ENCODE data around the gene KLHL29.
"Not testable (repeated sequence)": the region's sequence is repeated elsewhere in the genome, so short reads cannot be mapped to it uniquely, and the experiment has no call there.

The KLHL29 gene

DNA sequence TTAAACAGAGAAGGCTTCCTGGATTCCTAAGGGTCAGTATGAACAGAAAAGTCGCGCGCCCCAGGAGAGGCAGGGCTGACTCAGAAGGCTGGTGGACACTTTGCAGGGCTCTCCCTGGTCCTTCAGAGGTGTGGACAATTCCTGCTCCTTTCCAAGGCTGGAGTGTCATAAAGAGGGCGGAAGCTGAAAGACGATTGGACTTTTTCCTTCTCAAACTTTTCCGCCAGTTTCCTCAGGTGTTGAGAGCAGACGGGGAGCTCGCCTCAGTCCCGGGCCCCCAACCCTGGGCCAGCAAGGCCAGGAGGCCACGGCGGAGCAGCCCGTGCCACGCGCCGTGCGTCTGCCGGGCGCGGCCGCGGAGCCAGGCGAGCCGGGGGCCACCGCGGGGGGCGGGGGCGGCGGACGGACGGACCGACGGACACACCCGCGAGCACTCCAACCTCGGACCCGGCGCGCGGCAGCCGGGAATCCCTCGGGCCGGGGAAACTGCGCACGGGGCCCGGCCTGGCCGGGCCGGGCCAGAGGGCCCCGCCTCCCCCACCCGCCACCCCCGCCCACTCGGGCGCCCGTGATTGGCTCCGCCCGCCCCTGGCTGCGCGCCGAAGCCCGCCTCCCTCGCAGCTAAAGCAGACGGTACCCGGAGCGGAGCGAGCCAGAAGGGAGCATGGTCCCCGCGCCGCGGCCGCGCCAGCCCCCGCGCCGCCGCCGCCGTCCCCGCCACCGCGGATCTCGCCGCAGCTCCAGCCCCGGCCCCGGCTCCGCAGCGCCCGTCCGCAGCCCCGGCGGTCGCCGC, at the start of gene KLHL29:
TSS of gene KLHL29 (plus strand) at position 629 of the 793 bp plus-strand sequence. CDS start 177,018 bp downstream, outside the sequence.
- peak; percentile 54 for DNase-seq (ENCODE audit: low read depth, low spot score)

- DNase-seq (ENCODE audit: low read depth, low spot score), result no peak
Measured at GRCh38 chr2:23335550-23335949, 49.4 kb upstream of the KLHL29 start.

DNA sequence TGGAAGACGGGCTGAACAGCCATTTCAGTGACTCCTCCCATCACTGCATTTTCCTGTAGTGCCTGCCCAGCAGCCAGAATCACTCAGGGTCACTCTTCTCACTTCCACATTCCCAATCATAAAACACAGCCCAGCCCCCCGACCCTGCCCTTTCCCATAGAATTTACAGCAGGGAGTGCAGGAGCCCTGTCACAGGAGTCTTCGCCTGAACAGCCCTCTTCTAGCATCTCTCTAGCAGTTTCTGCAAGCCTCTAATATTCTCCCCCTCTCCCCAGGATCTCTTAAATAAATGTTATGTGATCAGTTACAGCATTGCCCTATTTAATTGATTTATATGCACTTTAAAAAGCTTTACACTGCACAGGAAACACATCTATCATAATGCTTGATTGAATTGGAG, 42.9 kb upstream of the KLHL29 start:
- DNase-seq (ENCODE audit: low read depth, low spot score), result no peak

DNA sequence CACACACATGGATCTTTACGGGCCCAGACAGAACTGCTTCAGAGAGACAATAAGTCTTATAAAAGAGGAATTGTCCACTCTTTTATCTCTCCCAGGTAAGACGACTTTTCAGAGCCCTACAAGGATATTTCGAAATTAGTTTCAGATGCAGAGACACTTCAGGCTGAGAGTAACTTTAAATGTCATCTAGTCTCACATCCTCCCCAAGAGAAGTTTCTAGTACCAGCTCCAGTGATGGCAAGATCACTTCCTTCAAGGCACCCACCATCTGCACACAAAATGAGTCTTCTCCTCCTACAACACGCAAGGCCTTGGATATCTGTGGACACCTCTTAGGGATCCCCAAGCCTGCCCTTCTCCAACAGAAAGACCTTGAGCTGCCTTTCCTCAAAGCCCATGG, 39.0 kb upstream of the KLHL29 start:
- DNase-seq (ENCODE audit: low read depth, low spot score), result no peak

- no peak for DNase-seq (ENCODE audit: low read depth, low spot score)
Measured at GRCh38 chr2:23346781-23347180, 38.2 kb upstream of the KLHL29 start.

DNA sequence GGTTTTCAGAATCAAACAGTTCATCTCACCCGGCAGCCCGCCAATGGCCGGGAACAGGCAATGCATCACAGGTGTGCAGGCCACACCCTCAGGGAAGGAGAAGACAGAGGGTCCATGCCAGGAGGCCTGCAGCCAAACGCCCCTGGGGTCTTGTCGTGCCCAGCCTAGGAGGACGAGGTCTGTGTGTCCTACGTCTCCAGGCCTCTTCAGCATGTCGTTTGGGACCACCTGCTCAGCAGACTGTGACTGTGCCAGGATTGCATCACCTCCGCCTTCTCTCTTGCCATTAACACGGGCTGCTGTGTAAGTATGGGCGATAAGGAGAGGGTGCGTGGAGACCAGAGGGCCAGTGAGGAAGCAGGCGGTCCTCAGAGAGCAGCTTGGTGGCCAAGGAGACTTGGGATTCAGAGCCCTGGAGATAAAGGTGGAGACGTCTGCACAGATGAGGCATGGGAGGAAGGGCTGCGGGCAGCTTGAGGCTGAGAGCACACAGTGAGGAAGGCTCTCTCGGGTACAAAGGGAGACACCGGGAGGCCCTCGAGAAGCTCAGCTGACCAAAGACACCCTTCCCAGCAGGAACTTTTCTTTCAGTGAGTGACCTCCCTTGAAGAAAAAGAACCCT, 37.4 kb upstream of the KLHL29 start:
- DNase-seq (ENCODE audit: low read depth, low spot score), result no peak

- not testable (repeated sequence) for DNase-seq (ENCODE audit: low read depth, low spot score)
Measured at GRCh38 chr2:23348093-23348481, 36.9 kb upstream of the KLHL29 start.

DNA sequence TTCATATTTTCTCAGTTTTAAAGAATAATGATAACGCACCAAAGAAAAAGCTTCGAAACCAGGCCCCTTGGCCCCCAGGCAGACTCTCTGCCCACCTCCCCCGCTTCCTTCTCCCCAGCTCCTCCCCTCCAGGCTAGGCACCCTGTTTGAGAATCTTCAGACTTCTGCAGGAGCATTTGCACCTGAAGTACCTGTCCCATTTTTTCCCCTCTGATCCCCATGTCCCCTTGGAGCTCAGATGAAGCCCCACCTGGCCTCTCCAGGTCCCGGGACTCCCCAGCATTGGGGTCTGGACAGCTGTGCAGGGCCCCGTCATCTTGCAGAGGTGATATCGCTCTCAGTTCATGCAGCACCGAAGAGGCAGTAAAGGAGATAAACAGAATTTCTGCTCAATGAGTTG, 35.5 kb upstream of the KLHL29 start:
- no peak for DNase-seq (ENCODE audit: low read depth, low spot score)

DNA sequence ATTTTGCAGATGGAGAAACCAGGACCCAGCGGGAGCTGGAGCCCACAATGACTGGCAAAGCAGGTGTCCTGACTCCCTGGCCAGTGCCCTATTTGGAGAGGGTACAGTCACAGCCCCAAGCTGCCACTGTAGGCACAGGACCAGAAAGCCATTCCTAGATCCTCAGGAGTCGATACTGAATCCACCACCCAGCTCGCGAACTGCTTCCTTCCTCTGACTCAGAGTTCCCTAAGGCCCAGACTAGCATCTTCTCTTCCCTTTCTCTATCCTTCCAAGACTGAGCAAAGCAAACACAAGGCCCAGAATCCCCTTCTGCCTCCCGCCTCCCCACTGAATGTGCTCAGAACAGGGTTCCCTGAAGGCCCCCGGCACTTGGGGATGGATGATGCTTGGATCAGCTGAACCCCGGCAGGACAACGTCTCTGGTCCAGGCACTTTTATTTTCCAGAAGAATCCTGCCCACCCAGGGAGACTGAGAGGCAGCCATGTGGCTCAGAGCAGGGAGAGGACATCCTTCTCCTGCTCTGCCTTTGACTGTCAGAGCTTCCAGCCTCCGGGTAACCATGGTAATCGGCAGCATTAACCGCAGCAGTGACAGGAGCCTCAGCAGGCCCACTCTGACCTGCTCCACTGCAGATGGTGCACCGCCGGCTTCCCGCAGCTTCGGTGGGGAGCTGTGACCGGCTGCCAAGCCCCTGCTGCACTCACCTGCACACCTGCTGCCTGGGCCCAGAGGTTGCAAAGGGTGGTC, 34.8 kb upstream of the KLHL29 start:
- DNase-seq (ENCODE audit: low read depth, low spot score), result no peak

GRCh38 chr2:23350792-23351355, 34.1 kb upstream of the KLHL29 start:
- DNase-seq (ENCODE audit: low read depth, low spot score), result no peak

DNA sequence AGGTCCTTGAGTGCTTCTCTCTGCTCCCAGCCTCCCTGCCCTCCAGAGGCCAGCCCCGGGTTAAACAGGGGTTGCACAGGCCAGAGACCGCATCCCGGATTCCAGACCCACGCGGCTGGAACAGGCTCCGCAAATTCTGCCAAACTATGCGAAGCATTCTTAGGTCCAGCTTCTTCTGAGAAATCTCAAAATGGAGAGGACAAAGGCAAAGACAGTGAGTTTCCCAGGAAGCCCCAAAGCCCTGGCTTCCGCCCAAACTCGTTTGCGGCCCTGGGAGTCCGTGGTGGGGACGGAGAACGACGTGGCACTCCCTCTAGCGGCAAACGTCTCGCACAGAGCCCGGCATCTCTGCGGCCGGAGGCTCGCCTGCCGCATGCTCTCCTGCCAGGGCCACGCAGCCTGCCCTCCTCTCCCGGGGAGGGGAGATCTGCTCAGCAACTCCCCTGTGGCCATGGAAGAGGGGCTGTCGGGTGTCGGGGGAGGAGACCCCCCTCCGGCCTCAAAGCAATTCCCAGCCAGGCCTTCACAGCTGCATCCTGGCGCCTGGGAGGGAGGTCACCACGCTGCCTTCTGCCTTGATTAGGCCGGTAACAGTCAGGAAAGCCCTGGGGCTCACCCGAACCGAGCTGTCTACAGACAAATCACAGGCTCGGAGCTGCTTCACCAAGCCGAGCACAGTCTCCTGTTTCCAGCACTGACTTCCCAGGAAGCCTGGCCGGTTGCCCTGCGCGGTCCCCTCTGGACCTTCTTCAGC, 33.4 kb upstream of the KLHL29 start:
- DNase-seq (ENCODE audit: low read depth, low spot score), result peak; percentile 29

- no peak for DNase-seq (ENCODE audit: low read depth, low spot score)
Measured at GRCh38 chr2:23354554-23354953, 30.4 kb upstream of the KLHL29 start.

GRCh38 chr2:23355001-23355400, 30.0 kb upstream of the KLHL29 start:
- DNase-seq (ENCODE audit: low read depth, low spot score), result no peak

DNA sequence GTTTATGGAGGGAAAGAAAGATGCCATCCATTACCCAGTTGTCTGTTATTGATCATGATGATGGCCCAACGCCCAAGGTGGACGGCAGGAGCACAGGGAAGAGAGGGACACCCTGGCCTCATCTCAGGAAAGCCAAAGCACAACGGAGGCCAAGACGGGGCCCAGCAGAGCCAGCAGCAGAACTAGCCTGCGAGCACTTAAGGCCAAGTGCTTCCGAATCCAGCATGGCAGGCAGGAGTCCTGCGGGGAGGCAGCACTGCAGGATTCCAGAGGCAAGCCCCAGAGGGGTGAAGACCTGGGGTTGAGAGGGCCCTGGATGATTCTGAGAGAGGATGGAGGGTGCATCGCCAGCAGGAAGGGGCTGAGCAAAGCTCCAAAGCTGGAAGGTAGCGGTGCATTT, 28.3 kb upstream of the KLHL29 start:
- no peak for DNase-seq (ENCODE audit: low read depth, low spot score)

GRCh38 chr2:23359631-23360567, 25.1 kb upstream of the KLHL29 start:
- DNase-seq (ENCODE audit: low read depth, low spot score), result no peak

DNA sequence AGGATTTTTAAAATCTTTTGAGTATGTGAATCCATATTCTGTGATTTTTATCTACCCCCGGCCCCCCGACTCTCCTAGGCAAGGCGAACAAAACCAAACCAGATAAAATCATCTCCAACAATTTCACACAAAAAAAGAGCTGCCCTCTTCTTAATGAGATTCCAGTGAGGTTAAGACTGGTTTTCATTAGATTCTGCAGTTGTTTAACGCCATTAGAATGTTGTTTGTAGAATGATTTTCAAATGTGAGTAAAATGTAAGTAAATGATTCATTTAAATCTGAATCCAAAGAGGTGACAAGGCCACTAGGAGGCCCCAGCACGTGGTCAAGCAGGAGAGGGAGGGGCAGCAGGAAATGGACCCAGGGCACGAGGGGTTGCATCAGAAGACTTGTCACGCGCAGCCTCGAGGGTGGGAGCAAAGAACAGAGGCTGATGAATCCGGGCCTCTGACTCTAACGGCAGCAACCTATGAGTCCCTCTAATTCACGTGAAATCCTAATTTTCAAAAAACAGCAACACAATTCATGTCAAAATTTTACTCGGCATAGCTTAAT, 24.3 kb upstream of the KLHL29 start:
- DNase-seq (ENCODE audit: low read depth, low spot score), result no peak

DNA sequence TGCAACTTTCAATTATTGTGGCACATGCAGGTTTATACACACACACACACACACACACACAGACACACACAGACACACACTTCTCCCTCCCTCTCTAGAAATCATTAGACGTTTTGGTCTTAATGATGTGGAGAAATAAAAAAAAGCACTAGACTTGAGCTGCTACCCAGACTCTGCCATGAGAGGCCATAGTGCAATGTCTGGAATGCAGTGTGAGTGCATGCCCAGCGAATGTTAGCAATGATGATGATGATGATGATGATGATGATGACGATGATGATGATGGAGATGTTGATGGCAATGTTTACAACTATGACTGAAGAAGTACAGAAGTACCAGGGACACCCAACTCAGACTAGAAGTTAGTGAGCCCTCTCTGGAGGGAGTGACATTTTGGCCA, 23.8 kb upstream of the KLHL29 start:
- DNase-seq (ENCODE audit: low read depth, low spot score), result no peak

DNA sequence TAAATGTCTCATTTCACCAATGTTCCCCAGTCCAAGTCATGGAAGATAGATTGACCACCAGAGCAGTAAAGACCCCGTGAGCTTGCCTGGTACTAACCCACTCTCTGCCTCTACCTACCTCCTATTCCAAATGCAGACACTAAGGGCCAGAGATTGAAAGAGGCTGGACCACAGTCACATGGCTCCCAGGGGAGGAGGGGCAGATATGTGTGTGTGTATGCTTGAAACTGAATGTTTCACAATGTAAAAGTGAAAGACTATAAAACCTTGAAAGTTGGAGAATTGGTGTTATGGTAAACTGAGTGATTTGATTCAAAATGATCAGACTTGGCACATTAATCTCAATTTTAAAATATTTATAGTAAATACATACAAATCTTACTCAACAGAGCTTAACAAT, 21.7 kb upstream of the KLHL29 start:
- DNase-seq (ENCODE audit: low read depth, low spot score), result no peak

DNA sequence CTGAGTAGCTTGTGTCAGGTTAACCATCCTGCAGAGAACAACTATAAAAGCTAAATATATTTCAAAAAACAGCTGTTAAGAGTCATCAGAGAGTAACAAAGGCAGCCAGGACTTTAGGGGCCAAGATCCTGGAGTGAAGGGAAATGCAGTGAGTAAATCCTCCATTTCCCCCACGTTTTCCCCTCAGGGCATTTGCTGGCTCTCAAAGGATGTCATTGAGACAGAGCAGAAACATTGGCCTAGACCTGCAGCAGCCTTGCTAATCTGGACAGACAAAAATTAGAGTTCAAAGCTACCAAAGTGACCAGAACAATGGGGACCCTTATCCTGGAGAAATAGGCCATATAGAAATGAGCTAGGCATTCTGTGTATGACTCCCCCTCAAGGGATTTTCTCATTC, 21.1 kb upstream of the KLHL29 start:
- no peak for DNase-seq (ENCODE audit: low read depth, low spot score)

DNA sequence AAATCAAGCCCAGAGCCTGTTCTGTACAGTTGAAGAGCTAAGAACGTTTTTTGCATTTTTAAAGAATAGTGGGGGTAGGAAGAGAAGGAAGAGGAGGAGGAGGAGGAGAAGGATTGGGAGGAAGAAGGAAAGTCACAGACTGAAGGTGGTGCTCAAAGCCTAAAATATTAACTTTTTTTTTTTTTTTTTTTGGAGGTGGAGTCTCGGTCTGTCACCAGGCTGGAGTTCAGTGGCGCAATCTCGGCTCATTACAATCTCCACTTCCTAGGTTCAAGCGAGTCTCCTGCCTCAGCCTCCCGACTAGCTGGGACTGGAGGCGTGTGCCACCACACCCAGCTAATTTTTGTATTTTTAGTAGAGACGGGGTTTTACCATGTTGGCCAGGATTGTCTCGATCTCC, 18.3 kb upstream of the KLHL29 start:
- DNase-seq (ENCODE audit: low read depth, low spot score), result no peak
